NCI-H1105 treated with DMSO at 0.1 percent for 48 hours (cell line): ENCODE results near the gene SHISA6.
A peak's percentile ranks its signal among the peaks of the same experiment; 100 is the strongest.
"Not testable (repeated sequence)": the region's sequence is repeated elsewhere in the genome, so short reads cannot be mapped to it uniquely, and the experiment has no call there.

Source experiments
- DNase-seq: peaks from one replicate; lab custom pipeline; 2025; lab: John Stamatoyannopoulos, UW

Gene SHISA6

DNA sequence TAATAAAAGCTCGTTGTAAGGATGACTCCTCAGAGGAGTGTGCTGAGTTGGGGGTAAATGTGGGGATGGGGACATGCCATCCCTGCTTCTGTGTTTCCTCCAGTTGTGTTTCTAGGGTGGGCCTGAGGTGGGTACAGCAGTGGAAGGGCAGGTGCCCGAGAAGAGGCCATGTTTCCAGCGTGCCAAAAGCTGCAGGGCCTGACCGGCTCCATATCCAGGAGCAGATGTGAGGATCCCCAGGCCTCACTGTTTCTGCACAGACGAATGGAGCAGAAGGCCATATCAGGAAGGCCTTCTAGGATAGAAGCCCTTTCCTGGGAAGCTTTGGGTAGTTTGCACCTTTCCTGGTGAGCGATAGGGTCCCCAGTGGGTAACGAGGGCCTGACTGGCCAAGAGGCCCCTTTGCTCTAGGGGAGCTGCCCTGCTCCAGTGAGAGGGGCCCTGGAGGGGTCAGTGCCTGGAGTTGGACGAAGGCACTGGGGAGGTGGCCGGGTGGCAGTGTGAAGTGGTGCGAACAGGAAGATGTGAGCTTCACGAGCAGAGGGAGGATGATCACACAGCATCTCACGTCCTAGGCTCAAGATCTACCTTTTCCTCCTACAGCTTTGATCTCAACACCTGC, 62.9 kb downstream of the SHISA6 start:
- DNase-seq, result no peak

DNA sequence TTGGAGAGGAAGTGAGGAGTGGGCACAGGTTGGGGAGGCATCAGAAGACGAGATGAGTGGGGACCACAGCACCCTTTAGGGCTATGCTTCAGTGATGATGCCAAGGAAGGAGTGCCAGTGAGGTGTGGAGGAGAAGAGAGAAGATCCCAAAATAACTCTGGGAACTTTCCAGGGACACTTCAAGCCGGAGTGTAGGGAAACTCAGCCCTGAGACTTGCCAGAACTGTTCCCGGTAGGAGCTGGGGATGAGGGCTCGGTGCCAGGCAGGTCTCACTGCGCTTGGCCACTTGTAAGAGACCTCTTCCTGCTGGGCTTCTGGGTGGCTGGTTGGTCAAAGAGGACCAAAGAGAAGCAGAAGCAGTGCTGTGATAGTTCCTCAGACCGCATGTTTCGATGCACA, 63.6 kb downstream of the SHISA6 start:
- no peak for DNase-seq

DNA sequence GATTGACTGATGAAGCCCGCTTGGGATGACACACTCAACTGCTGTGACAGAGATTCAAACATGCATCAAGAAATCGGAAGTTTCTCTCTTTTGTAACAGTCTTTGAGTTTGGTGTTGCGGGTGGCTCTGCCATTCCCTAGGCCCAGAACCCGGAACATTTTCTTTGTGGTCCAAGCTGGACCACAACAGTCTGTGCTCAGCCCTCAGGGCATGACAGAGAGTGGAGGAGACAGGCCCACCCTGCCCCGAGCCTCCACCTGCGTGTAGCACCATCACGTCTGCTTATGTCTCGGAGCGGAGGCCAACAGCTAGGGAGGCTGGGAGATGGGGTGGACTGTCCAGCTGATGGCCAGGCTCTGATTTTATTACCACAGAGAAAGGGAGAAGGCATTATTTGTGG, 64.5 kb downstream of the SHISA6 start:
- DNase-seq, result no peak

DNA sequence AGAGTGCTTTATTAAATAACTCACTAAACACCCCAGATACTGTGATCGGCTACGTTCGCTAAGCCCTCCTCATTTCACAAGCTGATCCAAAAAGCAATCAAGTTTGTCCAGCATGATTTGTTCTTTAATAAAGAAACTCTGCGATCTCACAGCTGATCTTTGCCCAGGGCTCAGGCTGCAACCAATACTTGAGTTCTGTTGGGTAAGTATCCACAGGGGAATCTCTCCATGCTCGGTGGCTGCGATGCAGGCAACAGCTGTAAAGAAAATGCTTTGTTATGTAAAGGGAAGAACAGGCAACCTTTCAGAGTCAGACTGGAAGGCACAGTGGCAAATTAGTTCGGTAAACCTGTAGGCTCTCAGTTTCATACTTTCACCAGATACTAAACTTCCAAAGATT, 67.5 kb downstream of the SHISA6 start:
- no peak for DNase-seq

DNA sequence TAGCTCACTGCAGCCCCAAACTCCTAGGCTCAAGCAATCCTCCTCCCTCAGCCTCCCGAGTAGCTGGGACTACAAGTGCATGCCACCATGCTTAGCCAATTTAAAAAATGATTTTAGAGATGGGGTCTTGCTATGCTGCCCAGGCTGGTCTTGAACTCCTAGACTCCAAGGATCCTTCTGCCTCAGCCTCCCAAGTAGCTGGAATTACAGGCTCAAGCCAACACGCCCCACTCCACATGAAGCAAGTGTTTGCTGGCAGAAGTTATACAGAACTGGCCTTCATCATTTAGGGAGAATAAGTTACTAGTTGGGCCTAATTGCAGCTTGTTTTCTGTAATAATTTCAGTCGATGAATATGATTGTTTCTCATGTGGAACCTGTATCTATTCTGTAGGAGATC, 68.0 kb downstream of the SHISA6 start:
- DNase-seq, result no peak

DNA sequence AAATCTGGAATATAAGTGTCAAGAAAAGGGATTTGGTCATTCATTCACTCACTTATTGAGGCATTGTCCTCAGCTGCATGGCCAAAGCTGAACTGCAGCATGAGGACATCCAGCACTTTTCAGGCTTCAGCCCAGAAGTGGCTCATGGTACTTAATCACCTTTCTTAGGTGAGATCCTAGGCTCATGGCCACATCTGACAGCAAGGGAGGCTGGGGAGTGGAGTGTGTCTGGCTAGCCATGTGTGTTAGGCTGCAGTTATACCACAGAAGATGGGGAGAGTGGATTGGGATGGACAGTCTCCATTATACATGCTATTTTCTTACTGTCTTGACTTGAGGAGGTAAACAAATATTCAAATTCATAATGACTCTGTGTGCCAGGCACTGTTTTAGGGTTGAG, 68.8 kb downstream of the SHISA6 start:
- DNase-seq, result no peak

DNA sequence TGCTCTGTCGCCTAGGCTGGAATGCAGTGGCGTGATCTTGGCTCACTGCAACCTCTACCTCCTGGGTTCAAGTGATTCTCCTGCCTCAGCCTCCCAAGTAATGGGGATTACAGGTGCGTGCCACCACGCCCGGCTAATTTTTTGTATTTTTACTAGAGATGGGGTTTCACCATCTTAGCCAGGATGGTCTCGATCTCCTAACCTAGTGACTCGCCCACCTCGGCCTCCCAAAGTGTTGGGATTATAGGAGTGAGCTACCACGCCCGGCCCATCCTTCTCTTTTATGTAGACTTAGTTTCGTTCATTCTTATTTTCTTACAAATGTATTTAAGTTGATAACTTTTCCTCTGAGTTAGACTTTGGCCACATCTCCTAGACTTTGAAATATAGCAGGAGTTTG, 75.4 kb downstream of the SHISA6 start:
- not testable (repeated sequence) for DNase-seq

DNA sequence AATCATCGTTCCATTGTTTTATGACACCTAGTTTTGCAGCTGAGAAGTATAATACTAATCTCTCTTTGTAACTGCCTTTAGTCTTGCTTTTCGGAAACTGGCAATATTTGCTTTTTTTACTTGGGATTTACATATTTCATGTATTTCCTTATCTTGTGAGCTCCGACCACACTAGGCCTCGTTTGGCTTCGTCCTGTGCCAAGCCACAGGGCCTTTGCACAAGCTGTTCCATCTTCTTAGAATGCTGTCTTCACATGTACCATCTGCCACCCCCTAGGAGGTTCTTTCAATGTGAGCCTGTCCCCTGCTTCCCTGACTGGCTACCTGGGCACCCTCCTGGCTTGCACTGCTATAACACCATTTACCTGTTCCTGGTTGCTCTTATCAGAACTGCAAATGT, 77.2 kb downstream of the SHISA6 start:
- DNase-seq, result no peak

DNA sequence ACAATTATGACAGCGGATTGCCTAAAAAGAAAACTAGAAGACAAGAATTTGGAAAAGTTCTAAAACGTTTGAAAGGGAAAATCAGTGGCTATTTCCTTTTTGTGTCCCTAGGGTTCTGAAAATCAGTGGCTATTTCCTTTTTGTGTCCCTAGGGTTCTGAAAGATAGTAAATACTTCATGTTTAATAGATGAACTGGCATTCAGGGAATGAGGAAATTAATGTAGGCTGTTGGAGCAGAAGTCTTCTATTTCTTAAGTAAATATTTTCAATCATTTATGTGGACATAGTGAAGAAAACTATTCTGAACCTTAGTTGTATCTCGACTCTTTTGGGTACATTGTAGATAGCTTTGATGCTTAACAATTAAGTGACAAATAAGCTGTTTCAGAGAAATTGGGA, 78.9 kb downstream of the SHISA6 start:
- no peak for DNase-seq

DNA sequence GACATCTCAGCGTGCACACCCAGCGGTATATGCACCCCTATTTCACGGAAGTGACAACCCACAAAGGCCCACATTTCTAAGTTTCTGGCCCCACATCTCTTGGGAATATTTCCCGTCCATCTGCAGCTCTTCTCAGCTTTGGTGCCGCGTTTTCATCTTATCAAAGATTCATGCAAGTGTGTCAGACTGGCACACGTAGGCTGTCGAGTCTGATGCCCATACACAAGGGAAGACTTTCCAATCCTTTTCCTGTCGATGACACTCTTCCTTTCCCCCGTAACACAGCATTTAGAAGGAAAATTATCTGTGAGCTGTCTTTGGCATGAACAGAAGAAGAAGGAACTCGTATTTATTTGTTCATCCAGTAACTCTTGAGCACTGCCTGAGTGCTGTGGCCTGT, 83.0 kb downstream of the SHISA6 start:
- DNase-seq, result no peak

DNA sequence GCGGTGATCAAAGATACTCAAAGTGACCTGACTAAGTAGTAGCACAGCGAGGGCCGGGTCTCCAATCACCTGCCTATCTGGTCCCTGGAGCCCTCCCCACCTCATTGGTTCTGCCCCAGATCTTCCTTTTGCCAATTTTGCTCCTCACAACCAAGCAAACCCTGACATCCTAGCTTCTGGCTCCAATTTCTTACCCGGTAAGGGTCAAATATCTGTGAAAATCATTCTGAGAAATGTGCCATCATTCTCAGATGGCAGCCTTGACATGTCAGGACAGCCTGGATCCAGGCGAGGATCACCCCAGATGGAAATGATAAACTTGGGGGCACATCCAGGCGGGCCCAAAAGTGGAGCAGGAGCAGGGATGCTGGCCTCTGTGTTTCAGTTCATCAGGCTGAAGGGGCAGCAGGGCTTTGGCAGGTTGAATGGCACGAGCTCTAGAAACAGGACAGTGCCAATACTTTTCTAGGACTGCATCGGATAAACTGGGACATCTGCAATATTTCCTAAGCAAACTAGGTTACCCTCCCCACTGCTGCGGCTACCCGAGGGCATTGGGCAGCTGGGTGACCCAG, 83.9 kb downstream of the SHISA6 start:
- DNase-seq, result no peak

DNA sequence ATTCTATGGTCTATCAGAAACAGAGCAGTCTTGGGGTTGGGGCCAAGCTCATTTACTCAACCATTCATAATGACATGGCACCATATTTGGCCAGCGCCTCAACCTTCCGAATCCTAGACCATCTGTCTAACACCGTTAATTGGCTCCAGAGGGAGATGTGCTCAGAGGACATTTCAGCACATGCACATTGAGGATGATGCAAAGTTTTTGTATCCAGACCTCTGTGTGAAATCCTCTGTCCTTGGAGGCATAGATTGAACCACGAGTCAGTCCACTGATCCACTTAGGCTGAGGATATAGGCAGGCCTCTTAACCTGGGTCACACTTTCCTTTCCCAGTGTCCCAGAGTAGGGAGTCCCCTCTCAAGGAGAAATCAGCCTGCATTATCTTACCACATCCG, 85.5 kb downstream of the SHISA6 start:
- no peak for DNase-seq

DNA sequence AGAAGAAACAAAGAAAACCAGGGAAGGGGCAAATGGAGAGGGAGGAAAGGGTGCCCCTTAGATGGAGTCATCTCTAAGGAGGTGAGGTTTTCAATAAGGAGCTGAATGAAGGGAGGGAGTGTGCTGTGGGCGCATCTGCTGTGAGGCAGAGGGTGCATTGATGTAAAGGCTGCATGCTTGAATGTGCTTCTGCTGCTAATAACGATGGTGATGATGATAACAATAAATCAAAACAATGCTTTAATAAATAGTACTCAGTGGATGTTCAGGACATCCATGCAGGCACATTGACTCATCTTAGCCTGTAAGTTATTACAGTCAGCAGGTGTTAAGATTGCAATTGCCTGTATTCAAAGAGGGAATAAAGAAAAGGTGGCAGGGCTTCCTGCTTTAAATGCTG, 87.8 kb downstream of the SHISA6 start:
- no peak for DNase-seq

DNA sequence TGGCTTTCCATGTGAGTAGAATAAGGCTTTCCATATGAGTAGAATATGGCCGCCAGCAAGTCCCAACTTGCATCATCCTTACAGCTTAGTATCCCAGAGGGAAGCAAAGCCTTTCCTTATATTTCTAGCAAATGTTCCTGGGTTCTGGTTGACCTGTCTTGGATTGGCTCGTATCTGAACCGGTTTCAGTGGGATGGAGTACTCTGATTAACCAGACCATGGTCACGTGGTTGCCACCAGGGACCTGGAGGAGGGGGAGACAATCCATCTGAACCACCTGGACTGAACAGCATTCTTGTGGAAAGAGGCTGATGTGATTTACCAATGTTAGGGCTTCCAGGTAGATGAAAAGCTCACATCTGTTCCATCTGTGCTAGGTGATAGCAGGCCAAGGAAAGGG, 89.0 kb downstream of the SHISA6 start:
- no peak for DNase-seq

DNA sequence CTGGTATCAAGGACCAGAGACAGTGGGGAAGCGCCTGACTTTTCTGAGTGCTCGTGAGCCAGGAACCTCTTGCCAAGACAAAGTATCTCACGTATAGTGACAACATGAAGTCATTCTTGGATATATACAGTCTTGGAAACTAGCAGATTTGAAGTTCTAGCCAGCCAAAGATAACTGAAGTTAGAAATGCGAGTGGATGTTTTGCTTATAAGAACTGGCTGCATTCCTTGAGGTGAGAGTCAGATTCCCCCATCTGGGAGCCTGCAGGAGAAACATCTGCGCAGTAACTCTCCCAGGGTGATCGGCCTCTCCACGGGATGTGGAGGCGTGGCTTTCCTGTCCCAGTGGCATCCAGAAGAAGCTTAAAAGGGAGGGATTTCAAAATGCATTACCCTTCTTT, 89.8 kb downstream of the SHISA6 start:
- no peak for DNase-seq

DNA sequence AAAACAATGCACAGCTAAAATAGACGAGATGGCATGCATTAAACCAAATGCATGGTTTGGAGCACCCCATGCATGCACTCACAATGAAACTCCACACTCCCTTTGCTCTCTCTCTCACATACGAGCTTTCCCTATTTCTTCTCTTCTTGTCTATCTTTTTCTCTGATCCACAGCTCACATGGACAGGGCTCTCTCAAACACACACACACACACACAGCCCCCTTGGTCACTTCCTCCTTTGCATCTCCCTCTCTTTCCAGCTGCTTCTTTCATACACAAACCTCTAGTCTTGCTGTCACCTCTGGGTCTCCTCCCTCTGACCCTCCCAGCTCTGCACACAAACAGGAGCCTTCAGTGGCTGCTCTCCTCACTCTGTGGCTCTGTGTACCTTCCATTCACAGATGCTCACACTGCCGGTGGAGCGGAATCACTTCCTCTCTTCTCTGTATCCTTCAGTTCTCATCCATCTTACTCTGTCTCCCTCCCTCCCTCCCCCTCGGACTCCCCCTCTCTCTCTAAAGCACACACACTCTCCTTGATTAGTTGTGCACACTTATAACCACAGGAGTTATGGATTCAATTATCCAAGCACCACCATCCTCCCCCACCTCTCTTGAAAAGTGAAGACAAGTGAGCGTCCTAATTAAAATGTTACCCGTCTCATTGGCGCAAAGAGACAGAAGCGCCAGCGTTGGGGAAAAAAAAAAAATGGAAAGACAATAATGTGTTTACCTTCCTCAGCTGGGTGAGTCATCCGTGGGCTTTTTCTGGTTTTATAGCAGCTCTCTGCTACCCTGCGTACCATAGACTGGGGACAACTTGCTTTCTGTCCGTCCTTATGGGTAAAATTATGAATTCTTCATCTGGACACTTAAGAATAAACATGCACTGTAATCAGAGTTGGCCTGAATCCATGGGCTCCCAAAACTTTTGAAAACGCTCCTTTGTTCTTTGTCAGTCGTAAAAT, 90.8 kb downstream of the SHISA6 start:
- peak; percentile 5 for DNase-seq

DNA sequence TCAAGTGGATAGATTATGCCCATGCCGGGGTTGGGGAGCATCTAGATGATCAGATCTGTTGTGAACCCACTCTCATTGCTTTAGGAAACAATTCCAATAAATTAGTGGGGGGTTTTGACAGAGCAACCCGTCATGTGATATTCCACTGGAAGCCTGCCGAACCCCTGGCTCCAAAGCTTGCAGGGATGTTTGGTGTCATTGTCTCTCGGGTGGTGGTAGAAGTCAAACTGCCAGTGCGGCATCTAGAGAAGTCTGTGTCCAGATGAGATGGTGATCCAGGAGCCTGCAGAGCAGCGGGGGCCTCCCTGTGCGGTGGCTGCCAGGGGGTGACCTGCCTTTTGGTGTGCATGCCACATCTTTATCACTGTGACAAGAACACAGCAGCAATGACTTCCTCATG, 91.7 kb downstream of the SHISA6 start:
- no peak for DNase-seq

DNA sequence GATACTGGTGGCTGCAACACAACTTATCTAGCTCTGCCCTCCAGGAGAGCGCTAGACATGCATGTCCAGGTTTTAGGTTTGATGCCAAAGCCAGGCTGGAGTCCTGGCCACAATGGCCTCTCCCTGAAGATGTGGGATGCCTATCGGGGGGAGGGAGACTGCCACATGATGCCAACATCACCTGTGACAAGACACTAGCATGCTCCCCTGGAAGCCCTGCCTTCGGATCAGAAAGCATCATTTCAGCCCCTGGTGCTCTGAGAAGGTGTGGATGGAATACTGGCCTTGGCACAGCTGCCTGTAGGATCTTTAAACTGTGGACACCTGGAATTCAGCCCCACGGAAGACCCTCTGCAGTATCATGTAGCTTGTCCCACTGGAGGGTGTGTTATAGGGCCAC, 93.5 kb downstream of the SHISA6 start:
- no peak for DNase-seq

DNA sequence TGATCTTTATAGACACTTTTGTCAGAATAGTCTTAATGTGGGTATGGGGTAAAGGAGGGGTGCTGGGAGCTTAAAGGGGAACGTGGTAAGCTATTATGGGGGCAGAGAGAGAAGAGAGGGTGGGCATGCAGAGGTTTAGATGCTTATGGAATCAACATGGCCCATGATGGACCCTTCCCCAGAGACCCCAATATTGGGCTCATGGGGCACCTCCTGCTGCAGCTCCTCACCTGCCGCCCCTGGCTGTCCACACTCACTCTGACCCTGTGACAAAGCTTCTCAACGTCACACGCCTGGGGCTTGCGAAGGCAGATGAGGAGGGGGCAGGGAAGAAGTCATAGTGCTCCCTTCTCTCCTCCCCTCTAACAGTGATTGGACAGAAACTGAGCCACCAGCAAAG, 95.3 kb downstream of the SHISA6 start:
- no peak for DNase-seq

DNA sequence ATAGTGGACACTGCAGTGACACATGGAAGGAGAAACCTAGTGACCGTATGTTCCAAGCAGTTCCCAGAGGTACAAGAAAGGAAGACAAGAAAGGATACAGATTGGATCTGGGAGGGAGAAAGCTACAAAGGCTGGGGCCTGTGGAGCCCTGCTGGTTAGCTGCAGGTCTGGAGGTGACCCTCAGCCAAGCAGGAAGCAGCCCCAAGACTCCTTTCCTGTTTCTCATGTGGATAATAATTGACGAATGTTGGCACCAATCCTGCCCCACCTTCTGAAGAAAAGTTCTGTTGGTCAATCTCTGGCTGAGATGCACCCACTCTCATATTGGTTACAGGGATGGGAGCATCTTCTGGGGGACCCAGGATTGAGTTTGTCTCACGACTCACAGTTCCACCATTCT, 99.8 kb downstream of the SHISA6 start:
- no peak for DNase-seq

DNA sequence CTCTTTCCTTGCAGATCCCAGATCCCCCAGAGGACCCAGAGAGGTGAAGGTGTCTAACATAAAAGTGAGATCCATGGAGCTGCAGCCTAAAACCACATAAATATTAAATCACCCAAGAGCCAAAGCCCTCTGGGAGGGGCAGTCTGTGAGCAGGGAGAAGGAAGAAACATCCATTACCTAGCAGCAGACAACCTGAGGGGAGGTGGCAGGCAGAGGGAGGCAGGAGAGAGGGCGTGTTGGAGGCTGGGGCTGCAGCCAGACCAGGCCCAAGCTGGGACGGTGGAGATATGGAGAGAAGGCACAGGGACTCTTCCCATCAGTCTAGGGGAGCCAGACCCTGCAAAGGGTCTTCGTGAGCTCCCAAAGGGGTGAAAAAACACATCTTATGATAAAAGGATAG, 101.1 kb downstream of the SHISA6 start:
- DNase-seq, result no peak

DNA sequence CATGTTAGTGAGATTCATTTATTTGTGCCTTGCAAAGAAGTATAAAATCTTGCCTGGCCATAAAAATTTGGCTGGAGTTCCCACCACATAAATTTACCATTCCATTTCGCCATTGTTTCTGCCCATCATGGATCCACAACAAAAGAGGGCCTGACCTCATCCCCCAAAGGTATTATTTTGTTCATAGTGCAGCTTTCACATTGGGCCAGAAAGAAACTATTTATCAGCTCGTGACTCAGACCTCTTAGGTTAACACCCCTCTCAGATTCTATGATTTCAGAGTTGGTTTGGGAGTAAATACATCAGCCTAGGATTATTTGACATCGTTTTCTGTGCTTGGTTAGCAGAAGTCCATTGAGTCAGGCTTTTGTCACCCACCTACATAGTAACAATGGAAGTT, 108.1 kb downstream of the SHISA6 start:
- DNase-seq, result no peak

DNA sequence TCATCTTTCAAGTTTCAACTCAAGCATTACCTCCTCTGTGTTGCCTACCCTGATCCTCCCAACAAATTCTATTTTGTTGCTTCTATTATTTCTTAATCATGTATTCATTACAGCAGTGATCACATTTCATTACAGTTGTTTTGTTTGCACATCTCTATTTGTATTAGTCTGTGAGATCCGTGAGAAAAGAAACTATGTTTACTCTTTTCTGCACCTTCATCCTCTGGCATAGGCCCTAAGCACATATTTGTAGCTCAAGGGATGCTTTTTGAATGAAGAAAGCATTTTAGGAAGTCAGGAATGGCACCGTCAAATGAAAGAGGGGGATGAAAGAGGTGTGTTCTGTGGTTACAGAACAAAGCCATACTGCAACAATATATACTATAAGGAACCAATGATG, 110.5 kb downstream of the SHISA6 start:
- no peak for DNase-seq
